GM12878 (cell line): ENCODE results near the gene LTBP4. TPM values are rescaled to one million over a fixed set of nuclear protein-coding genes. Genes with fewer than 3 reads are reported as not detected.
A peak's percentile ranks its signal among the peaks of the same experiment; 100 is the strongest.

Experiments
- ATAC-seq: fragments of 200-7000 bp; cut with Tn5 transposase; 3 replicates; pipeline ENCODE4 v1.9.1; 2020; ENCODE audit warnings: mild to moderate bottlenecking, moderate library complexity
- BruUV-seq: library from RNA; stranded (reverse); fragments of 400-500 nt; replicated peaks from 2 replicates; lab custom pipeline; 2021; lab: Mats Ljungman, UMichigan
- CTCF ChIA-PET: fragments of 300-600 bp; sonication (Branson Sonifier 250); formaldehyde crosslinking; extraction: SDS; loops from one replicate; lab custom pipeline; 2021; ENCODE audit warnings: inconsistent platforms; lab: Yijun Ruan, JAX
- POLR2A ChIA-PET: fragments of 350-600 bp; formaldehyde crosslinking; extraction: SDS; loops from one replicate; lab custom pipeline; 2021; ENCODE audit warnings: inconsistent platforms; lab: Charles Lee
- RAD21 ChIA-PET: fragments of 300-600 bp; sonication (Branson Sonifier 250); formaldehyde crosslinking; loops from one replicate; lab custom pipeline; 2023; ENCODE audit warnings: antibody characterized with exemption; ENCODE audit not compliant: unreplicated experiment; lab: Charles Lee
- SMC1A ChIA-PET: fragments of 300-600 bp; sonication (Branson Sonifier 250); formaldehyde crosslinking; loops from one replicate; lab custom pipeline; 2023; ENCODE audit not compliant: unreplicated experiment, uncharacterized antibody; lab: Charles Lee
- DNase-seq: peaks from one replicate; pipeline ENCODE4 v3.0.0-alpha.2; 2011; ENCODE audit warnings: low read depth, low spot score
- FAIRE-seq: peaks from 3 replicates; lab custom pipeline; 2011; peaks lifted over from hg19 to GRCh38; lab: Jason Lieb, UNC
- H2AFZ ChIP-seq: 2 replicates; pipeline ENCODE4 v1.6.0; 2011; ENCODE audit warnings: low read depth, low read length, control low read depth; ENCODE audit not compliant: control insufficient read depth
- H3K27ac ChIP-seq: 2 replicates; pipeline ENCODE4 v1.5.1; 2011; ENCODE audit warnings: control low read depth; ENCODE audit not compliant: control insufficient read depth, insufficient read depth
- H3K27me3 ChIP-seq, 2 experiments: replicated peaks in 1 of 2; 2 replicates each; pipeline versions ENCODE4 v1.6.0 to v1.6.1; 2011; ENCODE audit warnings: low read length in 1 of 2; ENCODE audit not compliant: control insufficient read depth in 2 of 2, insufficient read depth in 2 of 2
- H3K36me3 ChIP-seq, 2 experiments: 2 replicates each; pipeline ENCODE4 v1.5.1; 2011; ENCODE audit warnings: low read length in 1 of 2; ENCODE audit not compliant: control insufficient read depth in 2 of 2, insufficient read depth in 2 of 2
- H3K4me1 ChIP-seq: 2 replicates; pipeline ENCODE4 v1.6.1; 2011; ENCODE audit warnings: mild to moderate bottlenecking, low read length, moderate library complexity, mixed read lengths; ENCODE audit not compliant: control insufficient read depth, insufficient read depth
- H3K4me2 ChIP-seq: 2 replicates; pipeline ENCODE4 v1.6.0; 2011; ENCODE audit warnings: control low read depth; ENCODE audit not compliant: control insufficient read depth, insufficient read depth
- H3K4me3 ChIP-seq: fragments of 200-600 bp; sonication (generic); 2 replicates; pipeline ENCODE4 v1.5.1; 2016
- H3K79me2 ChIP-seq: 2 replicates; pipeline ENCODE4 v1.6.0; 2011; ENCODE audit warnings: low read length; ENCODE audit not compliant: control insufficient read depth, insufficient read depth
- H3K9ac ChIP-seq: 2 replicates; pipeline ENCODE4 v1.8.0; 2011; ENCODE audit warnings: low read length, control low read depth, mixed read lengths; ENCODE audit not compliant: control insufficient read depth, insufficient read depth
- H3K9me3 ChIP-seq: replicated peaks from 3 replicates; pipeline ENCODE4 v1.5.1; 2011; ENCODE audit warnings: mild to moderate bottlenecking, low read length; ENCODE audit not compliant: control insufficient read depth, insufficient read depth
- H4K20me1 ChIP-seq: 2 replicates; pipeline ENCODE4 v1.6.0; 2011; ENCODE audit not compliant: control insufficient read depth, insufficient read depth
- BACH1 ChIP-seq: fragments of 450-650 bp; IDR thresholded peaks from 2 replicates; pipeline ENCODE4 v1.6.1; 2017; ENCODE audit warnings: mild to moderate bottlenecking, borderline replicate concordance
- FOXM1 ChIP-seq: IDR thresholded peaks from 2 replicates; pipeline ENCODE4 v1.6.1; 2012; ENCODE audit warnings: low read depth, mild to moderate bottlenecking, inconsistent platforms, low read length, moderate library complexity
- KLF5 ChIP-seq: fragments of 450-650 bp; IDR thresholded peaks from 2 replicates; pipeline ENCODE4 v1.6.1; 2014; ENCODE audit warnings: mild to moderate bottlenecking; ENCODE audit not compliant: partially characterized antibody
- POU2F2 ChIP-seq: IDR thresholded peaks from 3 replicates; pipeline ENCODE4 v1.6.1; 2011; ENCODE audit warnings: low read depth, mild to moderate bottlenecking, low read length, borderline replicate concordance
- STAT1 ChIP-seq: fragments of 450-650 bp; conservative IDR thresholded peaks from 2 replicates; pipeline ENCODE4 v1.6.1; 2014; ENCODE audit warnings: antibody characterized with exemption, mild to moderate bottlenecking
- TBL1XR1 ChIP-seq: IDR thresholded peaks from 2 replicates; pipeline ENCODE4 v1.6.1; 2012; ENCODE audit warnings: low read depth, low read length, improper control_type of control experiment
- TCF7 ChIP-seq: IDR thresholded peaks from 2 replicates; pipeline ENCODE4 v1.6.1; 2014; ENCODE audit warnings: antibody characterized with exemption, borderline replicate concordance
- WGBS: methylation state at CpG from one replicate; pipeline ENCODE4 v1.1.6; 2016; ENCODE audit warnings: low lambda C conversion rate; ENCODE audit not compliant: insufficient replicate concordance, insufficient coverage; ENCODE audit errors: missing lambda C conversion rate; 5-methylcytosine and 5-hydroxymethylcytosine counted together
- in situ Hi-C: fragments of 300-500 bp; cut with MboI; formaldehyde crosslinking; loops from 9 replicates; pipeline ENCODE4 v1.14.3; 2018; ENCODE audit warnings: mixed read lengths
- intact Hi-C: fragments of 100-400 bp; cut with micrococcal nuclease; formaldehyde crosslinking; loops from one replicate; pipeline ENCODE4 v1.14.2; 2022; ENCODE audit not compliant: unreplicated experiment
- polyA plus RNA-seq, 11 experiments: library from polyadenylated mRNA; depleted of rRNA in 4 of 11; unstranded in 6 of 11; stranded (reverse) in 5 of 11; fragments of >200 nt; fragmentation: Nextera tagmentation in 4 of 11; fragmentation: Illumina TruSeq in 1 of 11; extraction: Ambion mirVana in 4 of 11; extraction: Trizol in 1 of 11; gene quantifications; 1 replicate in 1 of 11; 2 replicates in 10 of 11; pipeline versions ENCODE4 v1.2.1 to v1.2.3, GENCODE V29; 2011 to 2016; ENCODE audit warnings: inconsistent platforms in 2 of 11, missing spikeins in 2 of 11, low read depth in 1 of 11
- total RNA-seq, 4 experiments: library from RNA; depleted of rRNA in 3 of 4; stranded (reverse); fragments of >200 nt in 3 of 4; fragmentation: Illumina TruSeq in 1 of 4; extraction: Trizol in 1 of 4; gene quantifications; 2 replicates each; pipeline versions ENCODE4 v1.2.1 to v1.2.3, GENCODE V29; 2013 to 2021
- TF ChIP-seq, protein P1 (sequence below): IDR thresholded peaks from 2 replicates; pipeline ENCODE4 v1.6.1; 2012; ENCODE audit warnings: low read depth, low read length, improper control_type of control experiment
- TF ChIP-seq, protein P2 (sequence below): fragments of 450-650 bp; formaldehyde crosslinking; IDR thresholded peaks from 2 replicates; pipeline ENCODE4 v1.4.0; 2022; ENCODE audit warnings: mild to moderate bottlenecking, moderate library complexity
- TF ChIP-seq, protein P3 (sequence below): fragments of 450-650 bp; IDR thresholded peaks from 2 replicates; pipeline ENCODE4 v1.6.1; 2018; ENCODE audit warnings: mild to moderate bottlenecking, low read depth, moderate library complexity; ENCODE audit not compliant: partially characterized antibody

The LTBP4 gene
- total and polyA plus RNA-seq, 10 of the 15 experiments (the other 5 are each of a cell fraction or from before 2014, with no cell fraction given): 0.09 to 34.6 (median 8.5) TPM; not detected in 1

DNA sequence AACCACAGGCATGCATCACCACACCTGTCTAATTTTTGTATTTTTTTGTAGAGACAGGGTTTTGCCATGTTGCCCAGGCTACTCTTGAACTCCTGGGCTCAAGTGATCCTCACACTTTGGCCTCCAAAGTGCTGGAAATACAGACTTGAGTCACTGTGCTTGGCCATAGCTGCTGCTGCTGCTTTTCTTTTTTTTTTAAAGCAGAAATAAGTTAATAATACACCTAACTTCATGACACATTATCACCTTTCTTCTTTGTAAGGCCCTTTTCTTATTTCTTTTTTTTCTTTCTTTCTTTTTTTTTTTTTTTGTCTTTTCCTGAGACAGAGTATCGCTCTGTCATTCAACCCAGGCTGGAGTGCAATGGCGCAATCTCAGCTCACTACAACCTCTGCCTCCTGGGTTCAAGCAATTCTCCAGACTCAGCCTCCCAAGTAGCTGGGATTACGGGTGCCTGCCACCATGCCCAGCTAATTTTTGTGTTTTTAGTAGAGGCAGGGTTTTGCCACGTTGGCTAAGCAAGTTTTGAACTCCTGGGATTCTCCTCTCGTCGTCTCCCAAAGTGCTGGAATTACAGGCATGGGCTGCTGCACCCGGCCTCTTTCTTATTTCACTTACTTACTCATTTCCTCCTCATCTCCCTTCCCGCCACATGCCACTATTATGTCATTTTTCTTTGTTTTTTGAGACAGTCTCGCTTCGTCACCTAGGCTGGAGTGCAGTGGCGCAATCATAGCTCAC lies 15.8 kb upstream of the LTBP4 start:
- H2AFZ ChIP-seq: no peak overlapping the region
- CTCF ChIA-PET: no interaction called here
- no peak overlapping the region for H3K4me3 ChIP-seq
- intact Hi-C loops: no loop called here
- in situ Hi-C loops: no loop called here
- DNase-seq: no peak
- WGBS: 45% methylated on average over 11 of the region's 11 CpGs
- SMC1A ChIA-PET: no interaction called here
- H3K4me1 ChIP-seq: peaks cover 9% of the 10 kb centered on the region
- no peaks in the 10 kb centered on the region for H3K27me3 ChIP-seq
- TF ChIP-seq TCF7: no peak
- no peak overlapping the region for H3K9ac ChIP-seq
- POLR2A ChIA-PET: interaction anchor here (0.7 kb wide), 1 partner anchor 15 kb away, joined by 3 read pairs; no protein-coding TSS in a partner anchor
- H3K79me2 ChIP-seq: no peaks in the 10 kb centered on the region
- H3K9me3 ChIP-seq: no peaks in the 10 kb centered on the region
- H4K20me1 ChIP-seq: no peaks in the 10 kb centered on the region
- peak; percentile 35 for FAIRE-seq
- ATAC-seq: no peak
- H3K27ac ChIP-seq: no peak overlapping the region
- H3K36me3 ChIP-seq: peaks cover 5 to 12% of the 10 kb centered on the region in 2 experiments
- RAD21 ChIA-PET: no interaction called here
- H3K4me2 ChIP-seq: no peak overlapping the region
- no TSS peak for BruUV-seq

DNA sequence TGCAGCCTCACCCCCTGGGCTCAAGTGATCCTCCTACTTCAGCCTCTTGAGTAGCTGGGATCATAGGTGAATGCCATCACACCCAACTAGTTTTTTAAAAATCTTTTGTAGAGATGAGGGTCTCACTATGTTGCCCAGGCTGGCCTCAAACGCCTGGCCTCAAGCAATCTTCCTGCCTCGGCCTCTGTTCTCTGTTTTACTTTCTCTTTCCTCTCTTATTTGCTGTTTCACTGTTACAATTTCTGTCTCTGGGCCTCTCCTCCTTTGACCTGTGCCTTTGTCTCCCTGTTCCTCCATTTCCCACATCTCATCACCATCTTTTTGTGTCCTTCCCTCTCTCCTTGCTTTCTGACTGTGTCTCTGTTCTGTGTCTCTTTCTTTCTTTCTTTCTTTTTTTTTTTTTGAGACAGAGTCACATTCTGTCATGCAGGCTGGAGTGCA lies 15.2 kb upstream of the LTBP4 start:
- no peak for DNase-seq
- BruUV-seq: no TSS peak
- Histone ChIP-seq H3K27ac (no peak overlapping the region), H2AFZ (no peak overlapping the region), H3K9me3 (no peaks in the 10 kb centered on the region), H3K4me1 (peaks cover 9% of the 10 kb centered on the region), H3K27me3 (no peaks in the 10 kb centered on the region), H4K20me1 (no peaks in the 10 kb centered on the region), H3K4me3 (no peak overlapping the region), H3K4me2 (no peak overlapping the region), H3K9ac (no peak overlapping the region), H3K79me2 (no peaks in the 10 kb centered on the region), H3K36me3 (peaks cover 2 to 7% of the 10 kb centered on the region in 2 experiments)
- CTCF ChIA-PET: no interaction called here
- POLR2A ChIA-PET: no interaction called here
- RAD21 ChIA-PET: no interaction called here
- intact Hi-C loops (no loop called here), in situ Hi-C loops (no loop called here)
- no peak for ATAC-seq
- FAIRE-seq: no peak
- WGBS: 32% methylated on average over 2 of the region's 2 CpGs
- SMC1A ChIA-PET: no interaction called here
- no peak for TF ChIP-seq POU2F2
- TF ChIP-seq, protein P1, sequence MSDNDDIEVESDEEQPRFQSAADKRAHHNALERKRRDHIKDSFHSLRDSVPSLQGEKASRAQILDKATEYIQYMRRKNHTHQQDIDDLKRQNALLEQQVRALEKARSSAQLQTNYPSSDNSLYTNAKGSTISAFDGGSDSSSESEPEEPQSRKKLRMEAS: no peak
- TF ChIP-seq, protein P2, sequence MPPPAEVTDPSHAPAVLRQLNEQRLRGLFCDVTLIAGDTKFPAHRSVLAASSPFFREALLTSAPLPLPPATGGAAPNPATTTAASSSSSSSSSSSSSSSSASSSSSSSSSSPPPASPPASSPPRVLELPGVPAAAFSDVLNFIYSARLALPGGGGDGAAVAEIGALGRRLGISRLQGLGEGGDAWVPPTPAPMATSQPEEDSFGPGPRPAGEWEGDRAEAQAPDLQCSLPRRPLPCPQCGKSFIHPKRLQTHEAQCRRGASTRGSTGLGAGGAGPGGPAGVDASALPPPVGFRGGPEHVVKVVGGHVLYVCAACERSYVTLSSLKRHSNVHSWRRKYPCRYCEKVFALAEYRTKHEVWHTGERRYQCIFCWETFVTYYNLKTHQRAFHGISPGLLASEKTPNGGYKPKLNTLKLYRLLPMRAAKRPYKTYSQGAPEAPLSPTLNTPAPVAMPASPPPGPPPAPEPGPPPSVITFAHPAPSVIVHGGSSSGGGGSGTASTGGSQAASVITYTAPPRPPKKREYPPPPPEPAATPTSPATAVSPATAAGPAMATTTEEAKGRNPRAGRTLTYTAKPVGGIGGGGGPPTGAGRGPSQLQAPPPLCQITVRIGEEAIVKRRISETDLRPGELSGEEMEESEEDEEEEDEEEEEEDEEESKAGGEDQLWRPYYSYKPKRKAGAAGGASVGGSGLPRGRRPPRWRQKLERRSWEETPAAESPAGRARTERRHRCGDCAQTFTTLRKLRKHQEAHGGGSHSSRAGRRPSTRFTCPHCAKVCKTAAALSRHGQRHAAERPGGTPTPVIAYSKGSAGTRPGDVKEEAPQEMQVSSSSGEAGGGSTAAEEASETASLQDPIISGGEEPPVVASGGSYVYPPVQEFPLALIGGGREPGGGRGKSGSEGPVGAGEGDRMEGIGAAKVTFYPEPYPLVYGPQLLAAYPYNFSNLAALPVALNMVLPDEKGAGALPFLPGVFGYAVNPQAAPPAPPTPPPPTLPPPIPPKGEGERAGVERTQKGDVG (CRISPR knock-in tag): no peak
- TF ChIP-seq KLF5: no peak
- TF ChIP-seq TBL1XR1: no peak
- TF ChIP-seq, protein P3, sequence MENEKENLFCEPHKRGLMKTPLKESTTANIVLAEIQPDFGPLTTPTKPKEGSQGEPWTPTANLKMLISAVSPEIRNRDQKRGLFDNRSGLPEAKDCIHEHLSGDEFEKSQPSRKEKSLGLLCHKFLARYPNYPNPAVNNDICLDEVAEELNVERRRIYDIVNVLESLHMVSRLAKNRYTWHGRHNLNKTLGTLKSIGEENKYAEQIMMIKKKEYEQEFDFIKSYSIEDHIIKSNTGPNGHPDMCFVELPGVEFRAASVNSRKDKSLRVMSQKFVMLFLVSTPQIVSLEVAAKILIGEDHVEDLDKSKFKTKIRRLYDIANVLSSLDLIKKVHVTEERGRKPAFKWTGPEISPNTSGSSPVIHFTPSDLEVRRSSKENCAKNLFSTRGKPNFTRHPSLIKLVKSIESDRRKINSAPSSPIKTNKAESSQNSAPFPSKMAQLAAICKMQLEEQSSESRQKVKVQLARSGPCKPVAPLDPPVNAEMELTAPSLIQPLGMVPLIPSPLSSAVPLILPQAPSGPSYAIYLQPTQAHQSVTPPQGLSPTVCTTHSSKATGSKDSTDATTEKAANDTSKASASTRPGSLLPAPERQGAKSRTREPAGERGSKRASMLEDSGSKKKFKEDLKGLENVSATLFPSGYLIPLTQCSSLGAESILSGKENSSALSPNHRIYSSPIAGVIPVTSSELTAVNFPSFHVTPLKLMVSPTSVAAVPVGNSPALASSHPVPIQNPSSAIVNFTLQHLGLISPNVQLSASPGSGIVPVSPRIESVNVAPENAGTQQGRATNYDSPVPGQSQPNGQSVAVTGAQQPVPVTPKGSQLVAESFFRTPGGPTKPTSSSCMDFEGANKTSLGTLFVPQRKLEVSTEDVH: no peak
- no peak for TF ChIP-seq STAT1
- TF ChIP-seq BACH1: no peak
- TF ChIP-seq FOXM1: no peak
